ENCODE data around the gene CCNL2. TPM values are rescaled to one million over a fixed set of nuclear protein-coding genes. Genes with fewer than 3 reads are reported as not detected.

The CCNL2 gene
- total RNA-seq, 1 experiment from 2014 or later, result 173 TPM

- peaks cover 9% of the 10 kb centered on the region for H3K23me2 ChIP-seq (ENCODE audit: insufficient read length, low read depth, low read length, poor library complexity, severe bottlenecking)
- no peak overlapping the region for H3K56ac ChIP-seq (ENCODE audit: insufficient read length, low read depth, low read length)
- no peak overlapping the region for H2BK120ac ChIP-seq (ENCODE audit: low read depth, low read length, poor library complexity, severe bottlenecking)
- peak overlapping the region in 1 of 3 experiments; percentile 83; a peak in 2 of 7 replicates for H3K27ac Mint-ChIP-seq
- H3K27ac ChIP-seq (ENCODE audit: insufficient read length, low read depth, low read length), result no peak overlapping the region
- no peak overlapping the region for H3K9ac ChIP-seq (ENCODE audit: extremely low read depth, insufficient read length, low read length)
- H3K18ac ChIP-seq (ENCODE audit: insufficient read length, low read depth, low read length), result no peak overlapping the region
- no peak overlapping the region for H2BK12ac ChIP-seq (ENCODE audit: insufficient read length, low read depth, low read length)
- H4K20me1 ChIP-seq (ENCODE audit: control insufficient read depth, insufficient read depth, insufficient read length), result peaks cover 3% of the 10 kb centered on the region
- H3K4me2 ChIP-seq (ENCODE audit: insufficient read depth, insufficient read length, low read length), result peak overlapping the region; percentile 90
- peak overlapping the region; percentile 72 to 84 for H3K4me3 Mint-ChIP-seq
- no peak overlapping the region for H3T11ph ChIP-seq (ENCODE audit: low read length)
- peaks cover under 1 to 9% (median 3%) of the 10 kb centered on the region in 3 experiments; a peak in 3 of 7 replicates for H3K36me3 Mint-ChIP-seq (ENCODE audit: insufficient read depth in 1 of 3, low read depth in 3 of 3)
- no peaks in the 10 kb centered on the region for H3K27me3 ChIP-seq (ENCODE audit: insufficient read depth, low read length)
- H3K79me1 ChIP-seq (ENCODE audit: insufficient read depth, low read depth, low read length, poor library complexity, severe bottlenecking), result peaks cover 13% of the 10 kb centered on the region
- H3K9me3 ChIP-seq (ENCODE audit: control insufficient read depth, low read depth, low read length), result no peaks in the 10 kb centered on the region
- no peak overlapping the region for H3K4ac ChIP-seq (ENCODE audit: low read depth, low read length)
- H4K8ac ChIP-seq (replicated peaks; ENCODE audit: insufficient read length, low read depth, low read length), result no peak overlapping the region
- H2AK5ac ChIP-seq (ENCODE audit: insufficient read length, low read length), result no peak overlapping the region
- DNase-seq, result peak; percentile 70
- H3K4me1 Mint-ChIP-seq, result peaks cover 15 to 28% of the 10 kb centered on the region in 2 experiments
- H3K9me3 Mint-ChIP-seq, result no peaks in the 10 kb centered on the region
- no peak overlapping the region for H4K5ac ChIP-seq (ENCODE audit: insufficient read length, low read depth, low read length)
- H2BK5ac ChIP-seq (ENCODE audit: insufficient read length, low read length), result no peak overlapping the region
- H2AFZ ChIP-seq (ENCODE audit: low read length), result no peak overlapping the region
- H2BK15ac ChIP-seq (ENCODE audit: low read depth, low read length), result no peak overlapping the region
- peaks cover 8% of the 10 kb centered on the region for H3K27me3 Mint-ChIP-seq (ENCODE audit: low read depth)
- no peak overlapping the region for H4K91ac ChIP-seq (ENCODE audit: insufficient read length, low read depth, low read length)
- no peak overlapping the region for H3K23ac ChIP-seq (ENCODE audit: insufficient read length, low read depth, low read length)
- H3K14ac ChIP-seq (ENCODE audit: insufficient read depth, low read length), result no peak overlapping the region; the same call in 1 of the 2 replicates
- no peak for TF ChIP-seq CTCF (conservative IDR thresholded peaks at IDR 0.05)
- WGBS (ENCODE audit: extremely low coverage, insufficient read length, low lambda C conversion rate), result no CpG with 5 or more reads among the region's 26 CpGs
- peaks cover 3% of the 10 kb centered on the region; the same call in 1 of the 2 replicates for H3K79me2 ChIP-seq (ENCODE audit: insufficient read depth, low read length)
- H3K4me1 ChIP-seq (ENCODE audit: insufficient read depth, low read length), result no peaks in the 10 kb centered on the region; the same call in 1 of the 2 replicates
- H2BK20ac ChIP-seq (ENCODE audit: low read depth, low read length, poor library complexity, severe bottlenecking), result no peak overlapping the region
These were observed 51.3 kb downstream of the CCNL2 start for GRCh38 chr1:1347663-1348419.
